ENCODE measurements around the gene STARD5.
"Not testable (repeated sequence)": the region's sequence is repeated elsewhere in the genome, so short reads cannot be mapped to it uniquely, and the experiment has no call there.

STARD5 gene

DNA sequence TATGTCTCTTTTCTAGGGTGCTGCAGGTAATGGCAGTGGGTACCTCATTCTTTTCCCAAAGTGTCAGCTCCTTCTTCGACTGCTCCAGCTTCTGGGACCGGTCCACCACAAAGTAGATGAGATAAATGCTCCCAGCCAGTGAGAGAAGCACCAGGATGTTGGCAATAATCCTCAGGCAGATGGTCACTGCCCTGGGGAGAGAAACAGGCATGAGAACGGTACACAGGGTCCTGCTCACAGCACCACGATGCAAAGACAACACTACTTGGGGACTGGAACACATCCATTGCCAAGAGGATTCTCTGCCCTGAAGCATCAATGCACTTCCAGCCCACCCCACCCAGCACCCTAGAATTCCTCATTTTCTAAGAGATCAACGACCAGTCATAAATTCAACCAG lies 27.7 kb upstream of the STARD5 start:
- H3K9me3 ChIP-seq (ENCODE audit: control insufficient read depth, low read depth, low read length): no peaks in the 10 kb centered on the region
- H3K27me3 ChIP-seq (ENCODE audit: control insufficient read depth, insufficient read depth, low read length): no peaks in the 10 kb centered on the region
- no peak overlapping the region for H3K9ac ChIP-seq (ENCODE audit: low read length)
- H3K36me3 ChIP-seq (ENCODE audit: control insufficient read depth, low read depth, low read length): no peaks in the 10 kb centered on the region
- no peak overlapping the region for H3K4me3 ChIP-seq (ENCODE audit: low read length)
- H3K4me1 ChIP-seq (ENCODE audit: control insufficient read depth, low read depth, low read length): peaks cover 6% of the 10 kb centered on the region
- no peak overlapping the region for H3K27ac ChIP-seq (ENCODE audit: low read length)

- Histone ChIP-seq H3K9me3 (ENCODE audit: control insufficient read depth, low read depth, low read length) (no peaks in the 10 kb centered on the region), H3K4me1 (ENCODE audit: control insufficient read depth, low read depth, low read length) (no peaks in the 10 kb centered on the region), H3K27ac (ENCODE audit: low read length) (no peak overlapping the region), H3K9ac (ENCODE audit: low read length) (no peak overlapping the region), H3K27me3 (ENCODE audit: control insufficient read depth, insufficient read depth, low read length) (no peaks in the 10 kb centered on the region), H3K36me3 (ENCODE audit: control insufficient read depth, low read depth, low read length) (no peaks in the 10 kb centered on the region), H3K4me3 (ENCODE audit: low read length) (no peak overlapping the region)
These were observed 25.3 kb upstream of the STARD5 start for GRCh38 chr15:81349271-81349670.

DNA sequence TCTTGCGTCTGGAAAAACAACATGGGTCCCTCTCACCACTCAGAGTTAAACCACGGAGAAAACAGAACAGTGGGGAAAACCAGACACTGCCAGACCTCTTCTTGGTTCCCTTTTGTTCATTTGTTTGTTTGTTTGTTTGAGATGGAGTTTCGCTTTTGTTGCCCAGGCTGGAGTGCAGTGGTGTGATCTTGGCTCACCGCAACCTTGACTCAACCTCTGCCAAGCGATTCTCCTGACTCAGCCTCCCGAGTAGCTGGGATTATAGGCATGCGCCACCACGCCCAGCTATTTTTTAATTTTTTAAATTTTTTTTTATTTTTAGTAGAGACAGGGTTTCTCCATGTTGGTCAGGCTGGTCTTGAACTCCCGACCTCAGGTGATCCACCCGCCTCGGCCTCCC lies 24.8 kb upstream of the STARD5 start:
- not testable (repeated sequence) for H3K9ac ChIP-seq (ENCODE audit: low read length); H3K9me3 ChIP-seq (ENCODE audit: control insufficient read depth, low read depth, low read length); H3K27me3 ChIP-seq (ENCODE audit: control insufficient read depth, insufficient read depth, low read length); H3K4me1 ChIP-seq (ENCODE audit: control insufficient read depth, low read depth, low read length); H3K27ac ChIP-seq (ENCODE audit: low read length); H3K4me3 ChIP-seq (ENCODE audit: low read length); H3K36me3 ChIP-seq (ENCODE audit: control insufficient read depth, low read depth, low read length)

DNA sequence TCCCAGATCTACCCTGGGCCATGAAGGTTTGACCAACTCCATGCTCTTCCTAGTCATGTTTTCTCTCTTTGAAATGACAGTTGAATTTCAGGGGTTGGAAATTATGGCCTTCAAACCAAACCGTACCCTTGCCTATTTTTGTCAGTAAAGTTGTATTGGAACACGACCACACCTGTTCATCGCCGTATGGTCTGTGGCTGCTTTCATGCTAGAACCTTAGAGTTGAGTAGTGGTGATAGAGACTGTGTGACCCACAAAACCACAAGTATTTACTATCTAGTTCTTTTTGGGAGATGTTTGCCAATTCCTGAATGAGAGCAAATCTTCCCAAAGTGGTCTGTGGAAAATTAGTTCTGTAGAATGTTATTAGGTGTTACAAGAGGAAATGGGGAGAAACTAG lies 24.0 kb upstream of the STARD5 start:
- H3K36me3 ChIP-seq (ENCODE audit: control insufficient read depth, low read depth, low read length): no peaks in the 10 kb centered on the region
- no peaks in the 10 kb centered on the region for H3K4me1 ChIP-seq (ENCODE audit: control insufficient read depth, low read depth, low read length)
- no peak overlapping the region for H3K27ac ChIP-seq (ENCODE audit: low read length)
- H3K9ac ChIP-seq (ENCODE audit: low read length): no peak overlapping the region
- no peak overlapping the region for H3K4me3 ChIP-seq (ENCODE audit: low read length)
- H3K9me3 ChIP-seq (ENCODE audit: control insufficient read depth, low read depth, low read length): no peaks in the 10 kb centered on the region
- no peaks in the 10 kb centered on the region for H3K27me3 ChIP-seq (ENCODE audit: control insufficient read depth, insufficient read depth, low read length)

- no peak overlapping the region for H3K27ac ChIP-seq (ENCODE audit: low read length)
- H3K27me3 ChIP-seq (ENCODE audit: control insufficient read depth, insufficient read depth, low read length): no peaks in the 10 kb centered on the region
- no peaks in the 10 kb centered on the region for H3K36me3 ChIP-seq (ENCODE audit: control insufficient read depth, low read depth, low read length)
These were observed 22.7 kb upstream of the STARD5 start for GRCh38 chr15:81346611-81347010.

GRCh38 chr15:81343371-81343770 lies 19.4 kb upstream of the STARD5 start:
- Histone ChIP-seq H3K4me1 (ENCODE audit: control insufficient read depth, low read depth, low read length) (no peaks in the 10 kb centered on the region), H3K27ac (ENCODE audit: low read length) (no peak overlapping the region), H3K4me3 (ENCODE audit: low read length) (no peak overlapping the region), H3K9me3 (ENCODE audit: control insufficient read depth, low read depth, low read length) (no peaks in the 10 kb centered on the region), H3K36me3 (ENCODE audit: control insufficient read depth, low read depth, low read length) (no peaks in the 10 kb centered on the region), H3K9ac (ENCODE audit: low read length) (no peak overlapping the region), H3K27me3 (ENCODE audit: control insufficient read depth, insufficient read depth, low read length) (no peaks in the 10 kb centered on the region)

More at GRCh38 chr15:81346611-81347010, 22.7 kb upstream of the STARD5 start:
- Histone ChIP-seq H3K4me1 (ENCODE audit: control insufficient read depth, low read depth, low read length) (no peaks in the 10 kb centered on the region), H3K4me3 (ENCODE audit: low read length) (no peak overlapping the region), H3K9me3 (ENCODE audit: control insufficient read depth, low read depth, low read length) (no peaks in the 10 kb centered on the region), H3K9ac (ENCODE audit: low read length) (no peak overlapping the region)

DNA sequence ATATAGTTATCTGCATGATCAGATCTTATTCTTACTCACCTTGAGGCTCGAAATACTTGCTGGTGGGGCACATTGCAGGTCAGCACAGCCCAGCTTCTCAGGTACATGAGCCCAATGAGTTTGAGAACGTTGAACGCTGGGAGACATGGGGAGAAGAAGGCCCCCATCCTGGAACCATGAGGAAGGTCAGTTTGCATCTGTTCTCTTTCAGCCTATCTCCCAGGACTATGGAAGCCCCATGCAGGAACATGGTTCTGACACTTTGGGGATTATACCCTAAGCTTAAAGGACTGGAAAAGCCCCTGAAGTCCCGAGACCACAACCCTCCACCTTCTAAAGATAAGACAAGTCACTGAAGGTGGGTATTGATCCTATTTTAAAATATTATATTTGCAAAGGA lies 17.4 kb upstream of the STARD5 start:
- Histone ChIP-seq H3K9me3 (ENCODE audit: control insufficient read depth, low read depth, low read length) (no peaks in the 10 kb centered on the region), H3K4me1 (ENCODE audit: control insufficient read depth, low read depth, low read length) (no peaks in the 10 kb centered on the region), H3K27me3 (ENCODE audit: control insufficient read depth, insufficient read depth, low read length) (no peaks in the 10 kb centered on the region), H3K4me3 (ENCODE audit: low read length) (no peak overlapping the region), H3K9ac (ENCODE audit: low read length) (no peak overlapping the region), H3K27ac (ENCODE audit: low read length) (no peak overlapping the region), H3K36me3 (ENCODE audit: control insufficient read depth, low read depth, low read length) (no peaks in the 10 kb centered on the region)

- H3K9me3 ChIP-seq (ENCODE audit: control insufficient read depth, low read depth, low read length): no peaks in the 10 kb centered on the region
- no peaks in the 10 kb centered on the region for H3K27me3 ChIP-seq (ENCODE audit: control insufficient read depth, insufficient read depth, low read length)
- no peaks in the 10 kb centered on the region for H3K4me1 ChIP-seq (ENCODE audit: control insufficient read depth, low read depth, low read length)
- H3K27ac ChIP-seq (ENCODE audit: low read length): no peak overlapping the region
- H3K4me3 ChIP-seq (ENCODE audit: low read length): no peak overlapping the region
- H3K9ac ChIP-seq (ENCODE audit: low read length): no peak overlapping the region
- no peaks in the 10 kb centered on the region for H3K36me3 ChIP-seq (ENCODE audit: control insufficient read depth, low read depth, low read length)
These were observed 15.9 kb upstream of the STARD5 start for GRCh38 chr15:81339851-81340250.

DNA sequence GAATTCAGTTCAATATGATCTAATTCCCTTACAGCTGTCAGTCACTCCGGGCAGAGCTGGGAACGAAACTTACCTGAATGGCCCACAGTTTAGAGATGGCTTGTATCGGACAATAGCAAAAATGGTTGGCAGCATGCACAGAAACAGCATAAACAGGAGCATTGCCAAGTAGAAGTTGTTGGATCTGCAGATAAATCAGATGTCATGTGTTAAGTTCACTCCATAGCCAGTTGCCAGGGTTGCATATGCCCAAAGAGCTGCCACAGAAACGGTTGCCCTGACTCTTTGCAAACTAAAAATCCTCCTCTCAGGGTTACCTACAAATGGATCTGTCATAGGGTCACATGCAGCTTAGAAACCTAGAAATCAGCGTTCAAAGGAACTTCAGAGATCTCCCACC lies 15.4 kb upstream of the STARD5 start:
- H3K27ac ChIP-seq (ENCODE audit: low read length): no peak overlapping the region

DNA sequence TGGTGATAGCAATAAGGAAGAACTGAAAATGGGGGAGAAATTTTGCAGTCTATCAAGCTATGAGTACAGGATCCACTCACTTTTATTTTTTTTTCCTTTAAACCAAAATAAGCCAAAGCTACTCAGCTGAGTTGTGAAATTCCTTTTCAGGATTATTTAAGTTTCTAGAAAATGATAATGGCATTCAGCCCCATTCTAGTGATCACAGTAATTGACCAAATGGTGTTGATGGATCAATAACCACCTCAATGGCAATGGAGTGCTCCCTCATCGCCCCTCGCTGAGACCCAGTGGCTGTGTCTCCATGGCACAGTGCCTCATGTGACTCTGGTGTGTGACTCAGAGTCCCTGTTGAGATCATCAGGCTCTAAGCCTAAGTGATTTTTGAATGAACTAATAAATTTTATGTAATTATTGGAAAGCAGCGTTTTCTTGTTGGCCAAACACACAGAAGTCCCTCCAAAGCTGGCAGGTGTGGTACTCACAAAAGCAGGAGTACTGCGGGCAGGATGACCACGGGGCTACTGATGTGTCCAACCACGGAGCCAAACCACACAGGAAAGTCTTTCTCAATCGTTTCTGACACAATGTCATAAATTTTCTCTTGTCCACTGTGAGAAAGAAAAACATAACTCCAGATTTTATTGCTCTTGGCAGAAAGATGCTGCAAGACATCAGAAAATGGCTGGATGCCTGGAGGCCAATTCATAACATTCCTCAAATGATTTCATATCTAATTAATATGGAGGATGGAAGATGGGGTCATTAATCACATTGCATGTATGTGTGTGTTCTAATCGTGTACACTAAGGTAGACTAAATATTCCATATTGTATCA lies 14.4 kb upstream of the STARD5 start:
- Histone ChIP-seq H3K9ac (ENCODE audit: low read length) (no peak overlapping the region), H3K27ac (ENCODE audit: low read length) (no peak overlapping the region), H3K9me3 (ENCODE audit: control insufficient read depth, low read depth, low read length) (no peaks in the 10 kb centered on the region), H3K4me3 (ENCODE audit: low read length) (no peak overlapping the region), H3K27me3 (ENCODE audit: control insufficient read depth, insufficient read depth, low read length) (no peaks in the 10 kb centered on the region), H3K36me3 (ENCODE audit: control insufficient read depth, low read depth, low read length) (no peaks in the 10 kb centered on the region), H3K4me1 (ENCODE audit: control insufficient read depth, low read depth, low read length) (no peaks in the 10 kb centered on the region)

More for the DNA sequence above, 15.4 kb upstream of the STARD5 start:
- Histone ChIP-seq H3K36me3 (ENCODE audit: control insufficient read depth, low read depth, low read length) (no peaks in the 10 kb centered on the region), H3K4me3 (ENCODE audit: low read length) (no peak overlapping the region), H3K9ac (ENCODE audit: low read length) (no peak overlapping the region), H3K4me1 (ENCODE audit: control insufficient read depth, low read depth, low read length) (no peaks in the 10 kb centered on the region), H3K9me3 (ENCODE audit: control insufficient read depth, low read depth, low read length) (no peaks in the 10 kb centered on the region), H3K27me3 (ENCODE audit: control insufficient read depth, insufficient read depth, low read length) (no peaks in the 10 kb centered on the region)

GRCh38 chr15:81337713-81338157 lies 13.8 kb upstream of the STARD5 start:
- H3K27me3 ChIP-seq (ENCODE audit: control insufficient read depth, insufficient read depth, low read length): no peaks in the 10 kb centered on the region
- no peak overlapping the region for H3K9ac ChIP-seq (ENCODE audit: low read length)
- H3K27ac ChIP-seq (ENCODE audit: low read length): no peak overlapping the region
- no peaks in the 10 kb centered on the region for H3K4me1 ChIP-seq (ENCODE audit: control insufficient read depth, low read depth, low read length)
- H3K36me3 ChIP-seq (ENCODE audit: control insufficient read depth, low read depth, low read length): no peaks in the 10 kb centered on the region
- no peaks in the 10 kb centered on the region for H3K9me3 ChIP-seq (ENCODE audit: control insufficient read depth, low read depth, low read length)
- H3K4me3 ChIP-seq (ENCODE audit: low read length): no peak overlapping the region

DNA sequence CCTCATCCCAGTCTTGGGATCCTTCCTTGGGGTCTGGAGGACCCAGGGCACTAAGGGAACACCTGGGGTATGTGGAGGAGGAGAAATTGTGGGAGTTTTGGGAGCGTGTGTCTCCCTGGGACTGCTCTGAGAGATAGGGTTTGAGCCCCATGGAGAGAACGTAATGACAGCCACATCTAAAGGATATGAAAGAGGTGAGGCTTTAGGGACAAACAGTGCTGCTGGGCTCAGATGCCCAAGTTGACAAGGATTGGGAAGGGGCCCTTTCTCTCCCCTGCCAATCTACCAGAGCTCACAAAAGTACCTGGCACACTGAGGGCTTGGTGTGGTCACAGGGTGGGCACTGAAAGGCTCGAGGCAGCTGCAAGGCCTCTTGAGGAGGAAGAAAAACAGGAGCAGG lies 13.3 kb upstream of the STARD5 start:
- Histone ChIP-seq H3K27ac (ENCODE audit: low read length) (no peak overlapping the region), H3K36me3 (ENCODE audit: control insufficient read depth, low read depth, low read length) (no peaks in the 10 kb centered on the region), H3K9ac (ENCODE audit: low read length) (no peak overlapping the region)

More for the DNA sequence above, 13.3 kb upstream of the STARD5 start:
- Histone ChIP-seq H3K9me3 (ENCODE audit: control insufficient read depth, low read depth, low read length) (no peaks in the 10 kb centered on the region), H3K4me3 (ENCODE audit: low read length) (no peak overlapping the region), H3K4me1 (ENCODE audit: control insufficient read depth, low read depth, low read length) (no peaks in the 10 kb centered on the region), H3K27me3 (ENCODE audit: control insufficient read depth, insufficient read depth, low read length) (no peaks in the 10 kb centered on the region)

Data from iPS-18a (cell line).